CD4-positive, alpha-beta T cell treated with Interleukin-10 for 1 hour (primary cell): Measurements from ENCODE around the gene DACH2.

Source experiments
- DNase-seq: peaks from one replicate; pipeline ENCODE4 v3.0.0-alpha.2; 2020

DACH2 gene

GRCh38 chrX:86329174-86329573 lies 180.9 kb downstream of the DACH2 start:
- DNase-seq, result no peak

- no peak for DNase-seq
These were observed 200.4 kb downstream of the DACH2 start for GRCh38 chrX:86348669-86349068.

- no peak for DNase-seq
These were observed 200.9 kb downstream of the DACH2 start for GRCh38 chrX:86349115-86349514.

GRCh38 chrX:86369847-86370630 lies 221.8 kb downstream of the DACH2 start:
- DNase-seq, result no peak

- DNase-seq, result no peak
These were observed 222.7 kb downstream of the DACH2 start for GRCh38 chrX:86370927-86371326.

GRCh38 chrX:86379209-86379608 lies 231.0 kb downstream of the DACH2 start:
- no peak for DNase-seq

- no peak for DNase-seq
These were observed 235.7 kb downstream of the DACH2 start for GRCh38 chrX:86383681-86384540.

- DNase-seq, result no peak
These were observed 259.1 kb downstream of the DACH2 start for GRCh38 chrX:86407371-86407770.

GRCh38 chrX:86421771-86422170 lies 273.5 kb downstream of the DACH2 start:
- no peak for DNase-seq

- no peak for DNase-seq
These were observed 287.9 kb downstream of the DACH2 start for GRCh38 chrX:86436116-86436515.

GRCh38 chrX:86455495-86455894 lies 307.2 kb downstream of the DACH2 start:
- no peak for DNase-seq

- DNase-seq, result no peak
These were observed 312.5 kb downstream of the DACH2 start for GRCh38 chrX:86460760-86461159.

- no peak for DNase-seq
These were observed 356.0 kb downstream of the DACH2 start for GRCh38 chrX:86504297-86504696.

GRCh38 chrX:86507331-86507730 lies 359.1 kb downstream of the DACH2 start:
- no peak for DNase-seq

- no peak for DNase-seq
These were observed 431.5 kb downstream of the DACH2 start for GRCh38 chrX:86579777-86580176.

- no peak for DNase-seq
These were observed 456.4 kb downstream of the DACH2 start for GRCh38 chrX:86604607-86605006.

- DNase-seq, result no peak
These were observed 548.7 kb downstream of the DACH2 start for GRCh38 chrX:86696951-86697350.

GRCh38 chrX:86711531-86712180 lies 563.4 kb downstream of the DACH2 start:
- DNase-seq, result no peak

GRCh38 chrX:86714441-86714840 lies 566.2 kb downstream of the DACH2 start:
- no peak for DNase-seq

- DNase-seq, result no peak
These were observed 576.0 kb downstream of the DACH2 start for GRCh38 chrX:86724277-86724676.

- DNase-seq, result no peak
These were observed 598.8 kb downstream of the DACH2 start for GRCh38 chrX:86747091-86747490.

GRCh38 chrX:86805241-86805640 lies 657.0 kb downstream of the DACH2 start:
- no peak for DNase-seq

- no peak for DNase-seq
These were observed 658.5 kb downstream of the DACH2 start for GRCh38 chrX:86806786-86807185.

GRCh38 chrX:86809651-86810050 lies 661.4 kb downstream of the DACH2 start:
- no peak for DNase-seq
